GM23338 (cell line): ENCODE measurements around the gene ALG10B. TPM values are rescaled to one million over a fixed set of nuclear protein-coding genes. Genes with fewer than 3 reads are reported as not detected.

ENCODE experiments used
- ATAC-seq: fragments of 200-7000 bp; cut with Tn5 transposase; 3 replicates; pipeline ENCODE4 v1.9.1; 2020
- DNase-seq: peaks from one replicate; pipeline ENCODE4 v3.0.0-alpha.2; 2015; ENCODE audit warnings: low spot score
- H2AFZ ChIP-seq: fragments of 200-600 bp; sonication (generic); 2 replicates; pipeline ENCODE4 v1.8.0; 2016; ENCODE audit warnings: antibody characterized with exemption, mild to moderate bottlenecking, moderate library complexity
- H3F3A ChIP-seq: fragments of 200-600 bp; sonication (generic); replicated peaks from 2 replicates; pipeline ENCODE4 v1.8.0; 2017; ENCODE audit warnings: antibody characterized with exemption, mixed run types, low read depth
- H3K27ac ChIP-seq: fragments of 200-600 bp; sonication (generic); 2 replicates; pipeline ENCODE4 v1.6.1; 2016; ENCODE audit warnings: low read depth
- H3K27me3 ChIP-seq: fragments of 200-600 bp; sonication (generic); 2 replicates; pipeline ENCODE4 v1.8.0; 2016; ENCODE audit warnings: mild to moderate bottlenecking, mixed run types, moderate library complexity; ENCODE audit not compliant: insufficient read depth
- H3K36me3 ChIP-seq: fragments of 200-600 bp; sonication (generic); 2 replicates; pipeline ENCODE4 v1.8.0; 2016; ENCODE audit warnings: mild to moderate bottlenecking; ENCODE audit not compliant: insufficient read depth
- H3K4me1 ChIP-seq: fragments of 200-600 bp; sonication (generic); 2 replicates; pipeline ENCODE4 v1.8.0; 2016; ENCODE audit warnings: mild to moderate bottlenecking, moderate library complexity; ENCODE audit not compliant: insufficient read depth
- H3K4me2 ChIP-seq: fragments of 200-600 bp; sonication (generic); 2 replicates; pipeline ENCODE4 v1.7.1; 2017; ENCODE audit warnings: mixed run types
- H3K4me3 ChIP-seq: fragments of 200-600 bp; sonication (generic); 2 replicates; pipeline ENCODE4 v1.6.1; 2016; ENCODE audit warnings: mixed run types
- H3K79me2 ChIP-seq: fragments of 200-600 bp; sonication (generic); replicated peaks from 2 replicates; pipeline ENCODE4 v1.8.0; 2017; ENCODE audit warnings: mild to moderate bottlenecking; ENCODE audit not compliant: insufficient read depth
- H3K9me2 ChIP-seq: fragments of 200-600 bp; sonication (generic); 2 replicates; pipeline ENCODE4 v1.8.0; 2017; ENCODE audit not compliant: insufficient read depth
- H4K20me1 ChIP-seq: fragments of 200-600 bp; sonication (generic); replicated peaks from 2 replicates; pipeline ENCODE4 v1.8.0; 2017; ENCODE audit warnings: mild to moderate bottlenecking; ENCODE audit not compliant: insufficient read depth
- H3K27ac Mint-ChIP-seq: 2 replicates; pipeline ENCODE4 v1.8.0; 2020; ENCODE audit warnings: inconsistent platforms, mild to moderate bottlenecking, moderate library complexity, mixed read lengths
- H3K27me3 Mint-ChIP-seq: 3 replicates; pipeline ENCODE4 v1.8.0; 2022; ENCODE audit warnings: low read depth, mild to moderate bottlenecking, moderate library complexity, mixed read lengths, inconsistent platforms; ENCODE audit not compliant: insufficient read depth, poor library complexity
- H3K36me3 Mint-ChIP-seq: 3 replicates; pipeline ENCODE4 v1.8.0; 2021; ENCODE audit warnings: low read depth, mild to moderate bottlenecking, inconsistent platforms, moderate library complexity, mixed read lengths
- H3K4me1 Mint-ChIP-seq: 3 replicates; pipeline ENCODE4 v1.8.0; 2020; ENCODE audit warnings: mild to moderate bottlenecking, inconsistent platforms, mixed read lengths
- H3K4me3 Mint-ChIP-seq: 3 replicates; pipeline ENCODE4 v1.8.0; 2021; ENCODE audit warnings: moderate library complexity, mild to moderate bottlenecking, inconsistent platforms, mixed read lengths
- H3K9me3 Mint-ChIP-seq: 3 replicates; pipeline ENCODE4 v1.8.0; 2020; ENCODE audit warnings: moderate library complexity, mild to moderate bottlenecking, inconsistent platforms, mixed read lengths
- CREB1 ChIP-seq: fragments of 250-450 bp; sonication (Bioruptor Pico); IDR thresholded peaks from 2 replicates; pipeline ENCODE4 v1.5.0; 2020; ENCODE audit warnings: low read depth, mild to moderate bottlenecking, moderate library complexity
- JUNB ChIP-seq: IDR thresholded peaks from one replicate; pipeline ENCODE4 v1.6.1; 2016; ENCODE audit warnings: antibody characterized with exemption; ENCODE audit not compliant: unreplicated experiment
- POLR2AphosphoS5 ChIP-seq: IDR thresholded peaks from 2 replicates; pipeline ENCODE4 v1.6.1; 2016; ENCODE audit warnings: antibody characterized with exemption, low read depth
- ZNF331 ChIP-seq: fragments of 250-450 bp; sonication (Bioruptor Pico); IDR thresholded peaks from 2 replicates; pipeline ENCODE4 v1.5.0; 2020; ENCODE audit warnings: low read depth, mild to moderate bottlenecking, moderate library complexity
- polyA plus RNA-seq: library from polyadenylated mRNA; unstranded; fragments of >200 nt; fragmentation: Nextera tagmentation; extraction: Ambion mirVana; gene quantifications from 2 replicates; pipeline ENCODE4 v1.2.1, GENCODE V29; 2016
- small RNA-seq: library from RNA; depleted of rRNA; stranded (forward); fragments of <200 nt; gene quantifications from one replicate; pipeline ENCODE3, GENCODE V24; 2014; ENCODE audit warnings: low replicate concordance
- total RNA-seq: library from RNA; depleted of rRNA; stranded (reverse); fragments of >200 nt; shearing (Covaris generic); gene quantifications from 2 replicates; pipeline ENCODE4 v1.2.3, GENCODE V29; 2014
- TF ChIP-seq, protein P1 (sequence below): IDR thresholded peaks from 2 replicates; pipeline ENCODE4 v1.6.1; 2016; ENCODE audit warnings: antibody characterized with exemption

The ALG10B gene
- total and polyA plus RNA-seq, 2 experiments from 2014 or later: 0.44 to 4.0 TPM

DNA sequence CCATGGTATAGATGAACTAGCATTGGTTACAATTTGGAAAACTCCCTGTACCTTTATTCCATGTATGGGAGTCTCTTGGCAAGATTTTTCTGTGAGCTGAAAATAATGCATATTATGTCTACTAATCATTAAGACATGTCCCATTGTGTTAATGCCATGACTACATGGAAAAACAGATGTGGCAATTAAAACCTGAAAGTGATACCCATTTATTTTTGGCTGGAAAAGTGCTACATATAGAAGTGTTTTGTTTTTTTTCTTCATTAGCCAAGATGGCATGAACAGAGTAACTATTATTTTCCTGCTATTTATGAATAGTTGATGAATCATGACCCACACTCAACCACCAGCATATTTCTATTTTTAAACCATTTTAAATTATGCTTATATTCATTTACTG, 58.2 kb downstream of the ALG10B start:
- Histone ChIP-seq H3K27ac (no peak overlapping the region), H3K4me3 (no peak overlapping the region), H3K27me3 (no peaks in the 10 kb centered on the region), H4K20me1 (no peaks in the 10 kb centered on the region), H3F3A (no peaks in the 10 kb centered on the region), H3K4me2 (no peak overlapping the region), H2AFZ (no peak overlapping the region), H3K36me3 (no peaks in the 10 kb centered on the region), H3K9me2 (no peaks in the 10 kb centered on the region), H3K4me1 (no peaks in the 10 kb centered on the region), H3K79me2 (no peaks in the 10 kb centered on the region)
- Mint-ChIP-seq H3K9me3 (no peaks in the 10 kb centered on the region; the same call in 2 of the 3 replicates), H3K4me3 (no peak overlapping the region), H3K36me3 (no peaks in the 10 kb centered on the region), H3K27me3 (no peaks in the 10 kb centered on the region), H3K4me1 (no peaks in the 10 kb centered on the region), H3K27ac (no peak overlapping the region)
- no peak for DNase-seq
- TF ChIP-seq POLR2AphosphoS5 (no peak), ZNF331 (CRISPR knock-in tag) (no peak), CREB1 (CRISPR knock-in tag) (no peak), JUNB (no peak)
- TF ChIP-seq, protein P1, sequence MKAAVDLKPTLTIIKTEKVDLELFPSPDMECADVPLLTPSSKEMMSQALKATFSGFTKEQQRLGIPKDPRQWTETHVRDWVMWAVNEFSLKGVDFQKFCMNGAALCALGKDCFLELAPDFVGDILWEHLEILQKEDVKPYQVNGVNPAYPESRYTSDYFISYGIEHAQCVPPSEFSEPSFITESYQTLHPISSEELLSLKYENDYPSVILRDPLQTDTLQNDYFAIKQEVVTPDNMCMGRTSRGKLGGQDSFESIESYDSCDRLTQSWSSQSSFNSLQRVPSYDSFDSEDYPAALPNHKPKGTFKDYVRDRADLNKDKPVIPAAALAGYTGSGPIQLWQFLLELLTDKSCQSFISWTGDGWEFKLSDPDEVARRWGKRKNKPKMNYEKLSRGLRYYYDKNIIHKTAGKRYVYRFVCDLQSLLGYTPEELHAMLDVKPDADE: no peak
- ATAC-seq: no peak

Small RNAs within 50 kb of the gene (small RNA-seq; reads per million reads assigned to genes)
- gene RF00019: not detected
